GM21723 (cell line): ENCODE measurements around the gene PLXNA4.

Experiments
- ATAC-seq: cut with Tn5 transposase; IDR thresholded peaks from one replicate; pipeline ENCODE4 v1.9.1; 2021; ENCODE audit warnings: mild to moderate bottlenecking, moderate library complexity; ENCODE audit not compliant: unreplicated experiment

Gene PLXNA4

GRCh38 chr7:132290021-132290420, 286.2 kb downstream of the PLXNA4 start:
- ATAC-seq, result no peak

- no peak for ATAC-seq
Measured at GRCh38 chr7:132286836-132287235, 289.4 kb downstream of the PLXNA4 start.

- no peak for ATAC-seq
Measured at GRCh38 chr7:132280335-132280734, 295.9 kb downstream of the PLXNA4 start.

GRCh38 chr7:132279718-132280117, 296.6 kb downstream of the PLXNA4 start:
- ATAC-seq, result no peak

- ATAC-seq, result no peak
Measured at GRCh38 chr7:132276976-132277725, 299.1 kb downstream of the PLXNA4 start.

- ATAC-seq, result no peak
Measured at GRCh38 chr7:132276234-132276630, 300.0 kb downstream of the PLXNA4 start.

- no peak for ATAC-seq
Measured at GRCh38 chr7:132275416-132276233, 300.6 kb downstream of the PLXNA4 start.

- no peak for ATAC-seq
Measured at GRCh38 chr7:132272763-132273371, 303.4 kb downstream of the PLXNA4 start.

- no peak for ATAC-seq
Measured at GRCh38 chr7:132270517-132270916, 305.8 kb downstream of the PLXNA4 start.

- ATAC-seq, result no peak
Measured at GRCh38 chr7:132269718-132270117, 306.6 kb downstream of the PLXNA4 start.

GRCh38 chr7:132263151-132263550, 313.1 kb downstream of the PLXNA4 start:
- ATAC-seq, result no peak

- ATAC-seq, result no peak
Measured at GRCh38 chr7:132262160-132262470, 314.2 kb downstream of the PLXNA4 start.

- no peak for ATAC-seq
Measured at GRCh38 chr7:132261327-132262159, 314.7 kb downstream of the PLXNA4 start.

GRCh38 chr7:132258231-132258630, 318.0 kb downstream of the PLXNA4 start:
- ATAC-seq, result no peak

GRCh38 chr7:132257253-132257652, 319.0 kb downstream of the PLXNA4 start:
- no peak for ATAC-seq

- no peak for ATAC-seq
Measured at GRCh38 chr7:132256721-132257212, 319.5 kb downstream of the PLXNA4 start.

GRCh38 chr7:132255898-132256297, 320.4 kb downstream of the PLXNA4 start:
- ATAC-seq, result no peak

GRCh38 chr7:132255115-132255797, 321.0 kb downstream of the PLXNA4 start:
- no peak for ATAC-seq

GRCh38 chr7:132254455-132254854, 321.8 kb downstream of the PLXNA4 start:
- no peak for ATAC-seq

- ATAC-seq, result no peak
Measured at GRCh38 chr7:132252793-132253100, 323.5 kb downstream of the PLXNA4 start.

- ATAC-seq, result no peak
Measured at GRCh38 chr7:132251327-132251659, 325.0 kb downstream of the PLXNA4 start.
